Keratinocyte (primary cell): ENCODE data around the gene SLC8A1.

Experiments used
- CTCF ChIP-seq, 3 experiments: IDR thresholded peaks in 1 of 3; conservative IDR thresholded peaks in 1 of 3; optimal IDR thresholded peaks in 1 of 3; 2 replicates in 2 of 3; 3 replicates in 1 of 3; pipeline versions ENCODE3 to v1.5.1; 2011; ENCODE audit warnings: low read length in 3 of 3, mild to moderate bottlenecking in 3 of 3, moderate library complexity in 2 of 3, control low read depth in 1 of 3, inconsistent platforms in 1 of 3; ENCODE audit not compliant: insufficient read depth in 2 of 3; ENCODE audit errors: extremely low read depth in 1 of 3
- EZH2 ChIP-seq: IDR thresholded peaks from one replicate; pipeline ENCODE4 v1.6.1; 2012; ENCODE audit warnings: inconsistent platforms, mild to moderate bottlenecking, low read length, moderate library complexity

GRCh38 chr2:40266201-40266600 is 185.7 kb downstream of the SLC8A1 start:
- TF ChIP-seq CTCF (optimal IDR thresholded peaks at IDR 0.05 in 1 of 3, IDR thresholded peaks at IDR 0.05 in 1 of 3, conservative IDR thresholded peaks at IDR 0.05 in 1 of 3; ENCODE audit: extremely low read depth in 1 of 3, insufficient read depth in 2 of 3, low read length in 3 of 3): no peak
- no peak for TF ChIP-seq EZH2
